Liver (tissue), 9 donors: ENCODE results near the gene TLNRD1. TPM values are rescaled to one million over a fixed set of nuclear protein-coding genes. Genes with fewer than 3 reads are reported as not detected.

Source experiments
- DNase-seq: peaks from one replicate; pipeline ENCODE4 v3.0.0-alpha.2; 2017; ENCODE audit warnings: low spot score
- H3K27ac ChIP-seq, 2 donors: one replicate each; pipeline ENCODE4 v1.7.0; 2013; ENCODE audit warnings: inconsistent platforms in 2 of 2, low read length in 2 of 2, control low read depth in 1 of 2, low read depth in 1 of 2, mild to moderate bottlenecking in 1 of 2
- H3K27me3 ChIP-seq, 4 donors: one replicate each; pipeline versions ENCODE4 v1.6.1 to v1.7.0; 2013; ENCODE audit warnings: low read length in 3 of 4, inconsistent platforms in 1 of 4, mild to moderate bottlenecking in 1 of 4, moderate library complexity in 1 of 4; ENCODE audit not compliant: control insufficient read depth in 4 of 4, insufficient read depth in 4 of 4
- H3K36me3 ChIP-seq, 4 donors: one replicate each; pipeline versions ENCODE4 v1.6.1 to v1.7.0; 2013; ENCODE audit warnings: low read length in 3 of 4, mild to moderate bottlenecking in 3 of 4, low read depth in 1 of 4, moderate library complexity in 1 of 4; ENCODE audit not compliant: control insufficient read depth in 4 of 4, insufficient read depth in 3 of 4
- H3K4me1 ChIP-seq, 4 donors: one replicate each; pipeline versions ENCODE4 v1.6.1 to v1.7.0; 2013; ENCODE audit warnings: low read length in 3 of 4, mild to moderate bottlenecking in 3 of 4, moderate library complexity in 1 of 4; ENCODE audit not compliant: control insufficient read depth in 4 of 4, insufficient read depth in 4 of 4
- H3K4me3 ChIP-seq, 3 donors: one replicate each; pipeline versions ENCODE4 v1.6.1 to v1.7.0; 2013; ENCODE audit warnings: low read length in 3 of 3, control low read depth in 1 of 3, low read depth in 1 of 3, mild to moderate bottlenecking in 1 of 3
- H3K9ac ChIP-seq, 2 donors: one replicate each; pipeline ENCODE4 v1.7.0; 2013; ENCODE audit warnings: low read length in 2 of 2, mild to moderate bottlenecking in 2 of 2, moderate library complexity in 2 of 2, control low read depth in 1 of 2, low read depth in 1 of 2
- H3K9me3 ChIP-seq, 4 donors: one replicate each; pipeline versions ENCODE4 v1.6.1 to v1.7.0; 2013; ENCODE audit warnings: low read length in 3 of 4; ENCODE audit not compliant: control insufficient read depth in 4 of 4
- ATF3 ChIP-seq: IDR thresholded peaks from 2 replicates; pipeline ENCODE4 v1.6.1; 2016; ENCODE audit warnings: antibody characterized with exemption
- CTCF ChIP-seq: fragments of 150-350 bp; IDR thresholded peaks from 2 replicates; pipeline ENCODE4 v1.5.1; 2017; ENCODE audit warnings: improper control_type of control experiment, low read depth, low read length; ENCODE audit not compliant: missing input control
- EGR1 ChIP-seq, 2 donors: IDR thresholded peaks; 2 replicates each; pipeline ENCODE4 v1.6.1; 2016 to 2018; ENCODE audit warnings: antibody characterized with exemption in 2 of 2, low read depth in 2 of 2
- FOXA1 ChIP-seq: IDR thresholded peaks from 2 replicates; pipeline ENCODE4 v1.6.1; 2016; ENCODE audit warnings: antibody characterized with exemption
- FOXA2 ChIP-seq: IDR thresholded peaks from 2 replicates; pipeline ENCODE4 v1.6.1; 2016; ENCODE audit warnings: antibody characterized with exemption
- GABPA ChIP-seq, 2 donors: IDR thresholded peaks in 1 of 2; conservative IDR thresholded peaks in 1 of 2; 2 replicates each; pipeline ENCODE4 v1.6.1; 2016; ENCODE audit warnings: antibody characterized with exemption in 2 of 2, mild to moderate bottlenecking in 1 of 2, moderate library complexity in 1 of 2
- HNF4A ChIP-seq, 2 donors: conservative IDR thresholded peaks; 2 replicates each; pipeline ENCODE4 v1.6.1; 2016; ENCODE audit warnings: antibody characterized with exemption in 2 of 2, mild to moderate bottlenecking in 2 of 2
- HNF4G ChIP-seq: IDR thresholded peaks from 2 replicates; pipeline ENCODE4 v1.6.1; 2016; ENCODE audit warnings: antibody characterized with exemption
- JUND ChIP-seq, 2 donors: IDR thresholded peaks; 2 replicates each; pipeline ENCODE4 v1.6.1; 2016; ENCODE audit warnings: antibody characterized with exemption in 2 of 2
- MAX ChIP-seq: IDR thresholded peaks from 2 replicates; pipeline ENCODE4 v1.6.1; 2016; ENCODE audit warnings: antibody characterized with exemption
- NR2F2 ChIP-seq: IDR thresholded peaks from 2 replicates; pipeline ENCODE4 v1.6.1; 2016; ENCODE audit warnings: antibody characterized with exemption
- RAD21 ChIP-seq, 2 donors: IDR thresholded peaks; 2 replicates each; pipeline ENCODE4 v1.6.1; 2016; ENCODE audit warnings: antibody characterized with exemption in 2 of 2, mild to moderate bottlenecking in 2 of 2
- REST ChIP-seq: IDR thresholded peaks from 2 replicates; pipeline ENCODE4 v1.6.1; 2016; ENCODE audit warnings: antibody characterized with exemption, mild to moderate bottlenecking
- RXRA ChIP-seq, 2 donors: IDR thresholded peaks; 2 replicates each; pipeline ENCODE4 v1.6.1; 2017 to 2018; ENCODE audit warnings: antibody characterized with exemption in 2 of 2, mild to moderate bottlenecking in 1 of 2
- SP1 ChIP-seq: IDR thresholded peaks from 2 replicates; pipeline ENCODE4 v1.6.1; 2018; ENCODE audit warnings: antibody characterized with exemption, mild to moderate bottlenecking
- TAF1 ChIP-seq: conservative IDR thresholded peaks from 2 replicates; pipeline ENCODE4 v1.6.1; 2016; ENCODE audit warnings: antibody characterized with exemption, mild to moderate bottlenecking
- YY1 ChIP-seq: IDR thresholded peaks from 2 replicates; pipeline ENCODE4 v1.6.1; 2016; ENCODE audit warnings: antibody characterized with exemption, mild to moderate bottlenecking
- ZBTB33 ChIP-seq: IDR thresholded peaks from 2 replicates; pipeline ENCODE4 v1.6.1; 2016; ENCODE audit warnings: antibody characterized with exemption
- WGBS: extraction: QIAGEN DNeasy Blood & Tissue Kit; methylation state at CpG from one replicate; pipeline ENCODE4 v1.1.7; 2013; 5-methylcytosine and 5-hydroxymethylcytosine counted together
- polyA plus RNA-seq, 2 donors: library from polyadenylated mRNA; stranded (reverse) in 1 of 2; unstranded in 1 of 2; fragments of 200-250 nt in 1 of 2; fragments of >200 nt in 1 of 2; fragmentation: Nextera tagmentation in 1 of 2; extraction: Ambion mirVana in 1 of 2; gene quantifications; one replicate each; pipeline versions ENCODE4 v1.2.1 to v1.2.3, GENCODE V29; 2013 to 2015
- total RNA-seq, 2 donors: library from RNA; depleted of rRNA; stranded (reverse); fragments of >200 nt; gene quantifications; one replicate each; pipeline ENCODE4 v1.2.3, GENCODE V29; 2014
- donor health status: healthy.
- donor health status: healthy.
- donor health status: healthy.
- donor health status: healthy.
- donor health status: healthy.

TLNRD1 gene
- total and polyA plus RNA-seq, 4 donors: 1.1 to 5.8 (median 3.2) TPM

- Histone ChIP-seq H3K9ac (peak overlapping the region in 1 of 2 donors; percentile 65), H3K9me3 (no peaks in the 10 kb centered on the region), H3K27ac (peak overlapping the region; percentile 89), H3K4me3 (no peak overlapping the region), H3K4me1 (peaks cover 4 to 42% (median 23%) of the 10 kb centered on the region in 4 donors), H3K36me3 (no peaks in the 10 kb centered on the region), H3K27me3 (no peaks in the 10 kb centered on the region)
- peak; percentile 40 for DNase-seq
- 11% methylated on average over 4 of the region's 4 CpGs for WGBS
- TF ChIP-seq MAX: peak; percentile 94
- peak; percentile 98 to 99 for TF ChIP-seq HNF4A (conservative IDR thresholded peaks at IDR 0.05)
- TF ChIP-seq HNF4G: peak; percentile 97
- peak; percentile 95 for TF ChIP-seq ZBTB33
- peak; percentile 83 for TF ChIP-seq REST
- TF ChIP-seq ATF3: peak; percentile 58
- TF ChIP-seq GABPA (IDR thresholded peaks at IDR 0.05 in 1 of 2, conservative IDR thresholded peaks at IDR 0.05 in 1 of 2): peak in 1 of 2 donors; percentile 41
- peak in 1 of 2 donors; percentile 82 for TF ChIP-seq EGR1 (IDR thresholded peaks at IDR 0.05; ENCODE audit: low read depth in 2 of 2)
- peak; percentile 26 for TF ChIP-seq CTCF
- peak; percentile 84 for TF ChIP-seq FOXA1
- peak; percentile 53 to 59 for TF ChIP-seq RAD21 (IDR thresholded peaks at IDR 0.05)
- TF ChIP-seq SP1: peak; percentile 97
- peak; percentile 73 for TF ChIP-seq NR2F2
- TF ChIP-seq RXRA (IDR thresholded peaks at IDR 0.05): peak; percentile 94 to 98
- peak; percentile 75 to 92 for TF ChIP-seq JUND (IDR thresholded peaks at IDR 0.05)
- peak; percentile 92 for TF ChIP-seq FOXA2
- TF ChIP-seq TAF1: no peak
- peak; percentile 86 for TF ChIP-seq YY1
Observed at GRCh38 chr15:81038975-81039607, 38.4 kb downstream of the TLNRD1 start.
